H9 (cell line): ENCODE results near the gene OSBP2. TPM values are rescaled to one million over a fixed set of nuclear protein-coding genes. Genes with fewer than 3 reads are reported as not detected.

Experiments
- DNase-seq: peaks from one replicate; pipeline ENCODE4 v3.0.0-alpha.2; 2017
- H2AFZ ChIP-seq: one replicate; pipeline ENCODE4 v1.6.1; 2013; ENCODE audit warnings: mild to moderate bottlenecking, low read length, control low read depth, moderate library complexity
- H2AK5ac ChIP-seq: 2 replicates; pipeline ENCODE4 v1.6.1; 2013; ENCODE audit warnings: low read length, control low read depth, mixed read lengths; ENCODE audit not compliant: insufficient read length
- H2BK120ac ChIP-seq: one replicate; pipeline ENCODE4 v1.6.1; 2013; ENCODE audit warnings: low read depth, mild to moderate bottlenecking, low read length, control low read depth, inconsistent platforms; ENCODE audit not compliant: poor library complexity, severe bottlenecking
- H2BK12ac ChIP-seq: 2 replicates; pipeline ENCODE4 v1.6.1; 2013; ENCODE audit warnings: low read length, control low read depth, mixed read lengths, low read depth; ENCODE audit not compliant: insufficient read length
- H2BK15ac ChIP-seq: 2 replicates; pipeline ENCODE4 v1.6.1; 2013; ENCODE audit warnings: low read depth, low read length, control low read depth
- H2BK20ac ChIP-seq: one replicate; pipeline ENCODE4 v1.6.1; 2013; ENCODE audit warnings: low read depth, mild to moderate bottlenecking, low read length, control low read depth, inconsistent platforms; ENCODE audit not compliant: poor library complexity, severe bottlenecking
- H2BK5ac ChIP-seq: 2 replicates; pipeline ENCODE4 v1.6.1; 2013; ENCODE audit warnings: low read length, control low read depth, mixed read lengths; ENCODE audit not compliant: insufficient read length
- H3K14ac ChIP-seq: 2 replicates; pipeline ENCODE4 v1.6.1; 2013; ENCODE audit warnings: low read length, control low read depth; ENCODE audit not compliant: insufficient read depth
- H3K18ac ChIP-seq: 2 replicates; pipeline ENCODE4 v1.6.1; 2013; ENCODE audit warnings: low read depth, mild to moderate bottlenecking, mixed read lengths, low read length, control low read depth; ENCODE audit not compliant: insufficient read length
- H3K23ac ChIP-seq: 2 replicates; pipeline ENCODE4 v1.6.1; 2013; ENCODE audit warnings: low read length, control low read depth, mixed read lengths, low read depth; ENCODE audit not compliant: insufficient read length
- H3K23me2 ChIP-seq: 2 replicates; pipeline ENCODE4 v1.6.1; 2013; ENCODE audit warnings: low read depth, mild to moderate bottlenecking, mixed read lengths, low read length, control low read depth; ENCODE audit not compliant: insufficient read length, poor library complexity, severe bottlenecking
- H3K27ac ChIP-seq: 2 replicates; pipeline ENCODE4 v1.5.1; 2013; ENCODE audit warnings: low read length, control low read depth, mixed read lengths, low read depth; ENCODE audit not compliant: insufficient read length
- H3K27me3 ChIP-seq: 2 replicates; pipeline ENCODE4 v1.6.1; 2013; ENCODE audit warnings: low read length, control low read depth, inconsistent platforms; ENCODE audit not compliant: insufficient read depth
- H3K4ac ChIP-seq: 2 replicates; pipeline ENCODE4 v1.6.1; 2013; ENCODE audit warnings: low read depth, mild to moderate bottlenecking, control low read depth, inconsistent platforms, low read length, moderate library complexity
- H3K4me1 ChIP-seq: 2 replicates; pipeline ENCODE4 v1.6.1; 2013; ENCODE audit warnings: low read length, control low read depth, inconsistent platforms; ENCODE audit not compliant: insufficient read depth
- H3K4me2 ChIP-seq: 2 replicates; pipeline ENCODE4 v1.6.1; 2013; ENCODE audit warnings: low read length, control low read depth, mixed read lengths; ENCODE audit not compliant: insufficient read length, insufficient read depth
- H3K56ac ChIP-seq: 2 replicates; pipeline ENCODE4 v1.6.1; 2013; ENCODE audit warnings: low read depth, mild to moderate bottlenecking, mixed read lengths, low read length, control low read depth; ENCODE audit not compliant: insufficient read length
- H3K79me1 ChIP-seq: 2 replicates; pipeline ENCODE4 v1.6.1; 2013; ENCODE audit warnings: low read depth, mild to moderate bottlenecking, moderate library complexity, low read length, control low read depth, inconsistent platforms; ENCODE audit not compliant: insufficient read depth, poor library complexity, severe bottlenecking
- H3K79me2 ChIP-seq: 2 replicates; pipeline ENCODE4 v1.6.1; 2013; ENCODE audit warnings: low read length, control low read depth, inconsistent platforms; ENCODE audit not compliant: insufficient read depth
- H3K9ac ChIP-seq: 2 replicates; pipeline ENCODE4 v1.6.1; 2013; ENCODE audit warnings: low read length, control low read depth, mixed read lengths; ENCODE audit not compliant: insufficient read length; ENCODE audit errors: extremely low read depth
- H3K9me3 ChIP-seq: one replicate; pipeline ENCODE4 v1.6.1; 2013; ENCODE audit warnings: low read depth, low read length, inconsistent platforms; ENCODE audit not compliant: control insufficient read depth
- H3T11ph ChIP-seq: one replicate; pipeline ENCODE4 v1.6.1; 2013; ENCODE audit warnings: mild to moderate bottlenecking, low read length, control low read depth, inconsistent platforms
- H4K20me1 ChIP-seq: one replicate; pipeline ENCODE4 v1.6.1; 2013; ENCODE audit not compliant: control insufficient read depth, insufficient read length, insufficient read depth
- H4K5ac ChIP-seq: 2 replicates; pipeline ENCODE4 v1.6.1; 2013; ENCODE audit warnings: low read depth, mild to moderate bottlenecking, mixed read lengths, low read length, control low read depth; ENCODE audit not compliant: insufficient read length
- H4K8ac ChIP-seq: replicated peaks from 2 replicates; pipeline ENCODE4 v1.6.1; 2013; ENCODE audit warnings: low read length, control low read depth, mixed read lengths, low read depth; ENCODE audit not compliant: insufficient read length
- H4K91ac ChIP-seq: 2 replicates; pipeline ENCODE4 v1.6.1; 2013; ENCODE audit warnings: low read depth, mild to moderate bottlenecking, moderate library complexity, mixed read lengths, low read length, control low read depth; ENCODE audit not compliant: insufficient read length
- H3K27ac Mint-ChIP-seq, 3 experiments: 2 replicates in 2 of 3; 3 replicates in 1 of 3; pipeline ENCODE4 v1.8.0; 2020 to 2021; ENCODE audit warnings: mixed read lengths in 3 of 3, mild to moderate bottlenecking in 1 of 3, moderate library complexity in 1 of 3
- H3K27me3 Mint-ChIP-seq: 2 replicates; pipeline ENCODE4 v1.8.0; 2021; ENCODE audit warnings: low read depth, mild to moderate bottlenecking, moderate library complexity, mixed read lengths
- H3K36me3 Mint-ChIP-seq, 3 experiments: 2 replicates in 2 of 3; 3 replicates in 1 of 3; pipeline ENCODE4 v1.8.0; 2020 to 2021; ENCODE audit warnings: low read depth in 3 of 3, mixed read lengths in 3 of 3; ENCODE audit not compliant: insufficient read depth in 1 of 3
- H3K4me1 Mint-ChIP-seq, 2 experiments: 2 replicates each; pipeline ENCODE4 v1.8.0; 2020; ENCODE audit warnings: mixed read lengths in 2 of 2
- H3K4me3 Mint-ChIP-seq, 2 experiments: 2 replicates in 1 of 2; 3 replicates in 1 of 2; pipeline ENCODE4 v1.8.0; 2020 to 2021; ENCODE audit warnings: mild to moderate bottlenecking in 2 of 2, mixed read lengths in 2 of 2, moderate library complexity in 1 of 2
- H3K9me3 Mint-ChIP-seq, 2 experiments: 2 replicates in 1 of 2; 3 replicates in 1 of 2; pipeline ENCODE4 v1.8.0; 2020; ENCODE audit warnings: mild to moderate bottlenecking in 2 of 2, mixed read lengths in 2 of 2, moderate library complexity in 1 of 2
- WGBS: extraction: QIAGEN DNeasy Blood & Tissue Kit; methylation state at CpG from one replicate; pipeline ENCODE4 v1.1.7; 2013; ENCODE audit warnings: missing lambda C conversion rate, low lambda C conversion rate, mixed read lengths; ENCODE audit not compliant: insufficient read length; ENCODE audit errors: extremely low coverage; 5-methylcytosine and 5-hydroxymethylcytosine counted together
- total RNA-seq: library from RNA; stranded (reverse); gene quantifications from 2 replicates; pipeline ENCODE4 v1.2.1, GENCODE V29; 2021
- TF ChIP-seq, protein P1 (sequence below): fragments of 200-600 bp; sonication (generic); conservative IDR thresholded peaks from 3 replicates; pipeline ENCODE4 v1.8.0; 2021; ENCODE audit warnings: antibody characterized with exemption, mild to moderate bottlenecking

OSBP2 gene
- total RNA-seq, 1 experiment from 2014 or later = 3.4 TPM

GRCh38 chr22:30754521-30754920, 59.8 kb downstream of the OSBP2 start:
- H3K27me3 Mint-ChIP-seq = no peaks in the 10 kb centered on the region; the same call in 1 of the 2 replicates
- no peak overlapping the region for H3K4me3 Mint-ChIP-seq
- H2BK5ac ChIP-seq = no peak overlapping the region
- no peak overlapping the region for H3K9ac ChIP-seq
- TF ChIP-seq, protein P1, sequence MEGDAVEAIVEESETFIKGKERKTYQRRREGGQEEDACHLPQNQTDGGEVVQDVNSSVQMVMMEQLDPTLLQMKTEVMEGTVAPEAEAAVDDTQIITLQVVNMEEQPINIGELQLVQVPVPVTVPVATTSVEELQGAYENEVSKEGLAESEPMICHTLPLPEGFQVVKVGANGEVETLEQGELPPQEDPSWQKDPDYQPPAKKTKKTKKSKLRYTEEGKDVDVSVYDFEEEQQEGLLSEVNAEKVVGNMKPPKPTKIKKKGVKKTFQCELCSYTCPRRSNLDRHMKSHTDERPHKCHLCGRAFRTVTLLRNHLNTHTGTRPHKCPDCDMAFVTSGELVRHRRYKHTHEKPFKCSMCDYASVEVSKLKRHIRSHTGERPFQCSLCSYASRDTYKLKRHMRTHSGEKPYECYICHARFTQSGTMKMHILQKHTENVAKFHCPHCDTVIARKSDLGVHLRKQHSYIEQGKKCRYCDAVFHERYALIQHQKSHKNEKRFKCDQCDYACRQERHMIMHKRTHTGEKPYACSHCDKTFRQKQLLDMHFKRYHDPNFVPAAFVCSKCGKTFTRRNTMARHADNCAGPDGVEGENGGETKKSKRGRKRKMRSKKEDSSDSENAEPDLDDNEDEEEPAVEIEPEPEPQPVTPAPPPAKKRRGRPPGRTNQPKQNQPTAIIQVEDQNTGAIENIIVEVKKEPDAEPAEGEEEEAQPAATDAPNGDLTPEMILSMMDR = no peak
- H3K27ac Mint-ChIP-seq = no peak overlapping the region; a peak in 1 of 7 replicates
- no CpG with 5 or more reads among the region's 4 CpGs for WGBS
- no peak overlapping the region for H2AFZ ChIP-seq
- no peak overlapping the region for H4K91ac ChIP-seq
- H4K20me1 ChIP-seq = no peaks in the 10 kb centered on the region
- H3K4ac ChIP-seq = no peak overlapping the region
- H2BK12ac ChIP-seq = no peak overlapping the region
- no peaks in the 10 kb centered on the region for H3K79me2 ChIP-seq
- H2BK120ac ChIP-seq = no peak overlapping the region
- H3K4me2 ChIP-seq = no peak overlapping the region
- H3K27ac ChIP-seq = no peak overlapping the region
- peaks cover 19 to 26% of the 10 kb centered on the region in 2 experiments for H3K4me1 Mint-ChIP-seq
- no peak for DNase-seq
- no peak overlapping the region for H2BK15ac ChIP-seq
- no peak overlapping the region for H3K23ac ChIP-seq
- no peak overlapping the region for H4K8ac ChIP-seq
- H3K27me3 ChIP-seq = no peaks in the 10 kb centered on the region
- H4K5ac ChIP-seq = no peak overlapping the region
- no peaks in the 10 kb centered on the region for H3K9me3 ChIP-seq
- no peak overlapping the region for H3T11ph ChIP-seq
- H3K14ac ChIP-seq = no peak overlapping the region; the same call in 1 of the 2 replicates
- no peak overlapping the region for H2BK20ac ChIP-seq
- no peaks in the 10 kb centered on the region for H3K4me1 ChIP-seq
- no peaks in the 10 kb centered on the region for H3K23me2 ChIP-seq
- no peaks in the 10 kb centered on the region for H3K79me1 ChIP-seq
- no peak overlapping the region for H3K18ac ChIP-seq
- H2AK5ac ChIP-seq = no peak overlapping the region
- H3K56ac ChIP-seq = no peak overlapping the region
- H3K9me3 Mint-ChIP-seq = peaks cover 6 to 18% of the 10 kb centered on the region in 2 experiments
- peaks cover 5 to 16% (median 6%) of the 10 kb centered on the region in 3 experiments; a peak in 6 of 7 replicates for H3K36me3 Mint-ChIP-seq
